PC-9 (cell line): ENCODE data around the gene YWHAG. TPM values are rescaled to one million over a fixed set of nuclear protein-coding genes. Genes with fewer than 3 reads are reported as not detected.
"Not testable (repeated sequence)": the region's sequence is repeated elsewhere in the genome, so short reads cannot be mapped to it uniquely, and the experiment has no call there.

ENCODE experiments used
- BruUV-seq: library from RNA; stranded (reverse); fragments of 400-500 nt; replicated peaks from 2 replicates; lab custom pipeline; 2021; lab: Mats Ljungman, UMichigan
- CTCF ChIA-PET: fragments of 300-600 bp; sonication (Branson Sonifier 250); formaldehyde crosslinking; loops from one replicate; lab custom pipeline; 2022; ENCODE audit warnings: antibody characterized with exemption; lab: Charles Lee
- POLR2A ChIA-PET: fragments of 300-600 bp; sonication (Branson Sonifier 250); formaldehyde crosslinking; loops from one replicate; lab custom pipeline; 2022; ENCODE audit warnings: antibody characterized with exemption; ENCODE audit not compliant: unreplicated experiment; lab: Charles Lee
- DNase-seq, 2 experiments: peaks; one replicate each; pipeline versions ENCODE4 v3.0.0 to v3.0.0-alpha.2; 2015 to 2022; ENCODE audit warnings: mixed read lengths in 1 of 2
- H2AFZ ChIP-seq: fragments of 200-600 bp; sonication (generic); 2 replicates; pipeline ENCODE4 v1.8.1; 2017; ENCODE audit warnings: antibody characterized with exemption
- H3F3A ChIP-seq: fragments of 200-600 bp; sonication (generic); 2 replicates; pipeline ENCODE4 v1.8.1; 2017; ENCODE audit warnings: antibody characterized with exemption, mild to moderate bottlenecking, low read depth; ENCODE audit not compliant: insufficient read depth
- H3K27ac ChIP-seq: fragments of 200-600 bp; sonication (generic); 2 replicates; pipeline ENCODE4 v1.6.1; 2016; ENCODE audit warnings: mixed run types
- H3K27me3 ChIP-seq: fragments of 200-600 bp; sonication (generic); 2 replicates; pipeline ENCODE4 v1.6.1; 2016; ENCODE audit warnings: low read depth, mixed run types; ENCODE audit not compliant: insufficient read depth
- H3K36me3 ChIP-seq: fragments of 200-600 bp; sonication (generic); 2 replicates; pipeline ENCODE4 v1.6.1; 2016; ENCODE audit warnings: low read depth, mixed run types
- H3K4me1 ChIP-seq: fragments of 200-600 bp; sonication (generic); replicated peaks from 2 replicates; pipeline ENCODE4 v1.6.1; 2016; ENCODE audit warnings: mixed run types; ENCODE audit not compliant: insufficient read depth
- H3K4me2 ChIP-seq: fragments of 200-600 bp; sonication (generic); 2 replicates; pipeline ENCODE4 v1.6.1; 2017; ENCODE audit warnings: mixed run types
- H3K4me3 ChIP-seq: fragments of 200-600 bp; sonication (generic); 2 replicates; pipeline ENCODE4 v1.6.1; 2016; ENCODE audit warnings: mixed run types
- H3K79me2 ChIP-seq: fragments of 200-600 bp; sonication (generic); 2 replicates; pipeline ENCODE4 v1.6.1; 2017; ENCODE audit warnings: low read depth, mixed run types
- H3K9me2 ChIP-seq: fragments of 200-600 bp; sonication (generic); 2 replicates; pipeline ENCODE4 v1.8.1; 2017; ENCODE audit warnings: mild to moderate bottlenecking; ENCODE audit not compliant: insufficient read depth
- H3K9me3 ChIP-seq: fragments of 200-600 bp; sonication (generic); 2 replicates; pipeline ENCODE4 v1.8.1; 2016; ENCODE audit warnings: low read depth; ENCODE audit not compliant: insufficient read depth
- H4K20me1 ChIP-seq: fragments of 200-600 bp; sonication (generic); 2 replicates; pipeline ENCODE4 v1.8.1; 2017; ENCODE audit not compliant: insufficient read depth
- CTCF ChIP-seq: fragments of 200-600 bp; sonication (generic); conservative IDR thresholded peaks from 2 replicates; pipeline ENCODE4 v1.6.1; 2017; ENCODE audit warnings: mixed run types, antibody characterized with exemption, mild to moderate bottlenecking, moderate library complexity
- EZH2 ChIP-seq: fragments of 200-600 bp; sonication (generic); IDR thresholded peaks from 2 replicates; pipeline ENCODE4 v1.8.0; 2017; ENCODE audit warnings: antibody characterized with exemption, low read depth
- intact Hi-C: fragments of 100-400 bp; cut with micrococcal nuclease; formaldehyde crosslinking; loops from one replicate; pipeline ENCODE4 v1.10.0; 2022; ENCODE audit not compliant: unreplicated experiment
- total RNA-seq: library from RNA; stranded (reverse); gene quantifications from 2 replicates; pipeline ENCODE4 v1.2.3, GENCODE V29; 2021

YWHAG gene
- total RNA-seq, 1 experiment from 2014 or later, result 250 TPM

- BruUV-seq, result no TSS peak
- no peak overlapping the region for H2AFZ ChIP-seq
- H3K9me2 ChIP-seq, result no peaks in the 10 kb centered on the region
- no peaks in the 10 kb centered on the region for H3K36me3 ChIP-seq
- no peak overlapping the region for H3K4me2 ChIP-seq
- no peak for TF ChIP-seq EZH2
- no peak for TF ChIP-seq CTCF
- H3F3A ChIP-seq, result peaks cover 24% of the 10 kb centered on the region
- ChIA-PET CTCF (no interaction called here), POLR2A (interaction anchor here (0.6 kb wide), 1 partner anchor 118 kb away, joined by 3 read pairs; no protein-coding TSS in a partner anchor)
- no peaks in the 10 kb centered on the region for H3K27me3 ChIP-seq
- no peaks in the 10 kb centered on the region for H3K79me2 ChIP-seq
- no peaks in the 10 kb centered on the region for H3K9me3 ChIP-seq
- H3K4me1 ChIP-seq, result peaks cover 42% of the 10 kb centered on the region
- intact Hi-C loops, result no loop called here
- DNase-seq, result no peak
- H4K20me1 ChIP-seq, result no peaks in the 10 kb centered on the region
- no peak overlapping the region for H3K4me3 ChIP-seq
- H3K27ac ChIP-seq, result no peak overlapping the region
Observed at GRCh38 chr7:76368190-76368589, 9.4 kb upstream of the YWHAG start.

DNA sequence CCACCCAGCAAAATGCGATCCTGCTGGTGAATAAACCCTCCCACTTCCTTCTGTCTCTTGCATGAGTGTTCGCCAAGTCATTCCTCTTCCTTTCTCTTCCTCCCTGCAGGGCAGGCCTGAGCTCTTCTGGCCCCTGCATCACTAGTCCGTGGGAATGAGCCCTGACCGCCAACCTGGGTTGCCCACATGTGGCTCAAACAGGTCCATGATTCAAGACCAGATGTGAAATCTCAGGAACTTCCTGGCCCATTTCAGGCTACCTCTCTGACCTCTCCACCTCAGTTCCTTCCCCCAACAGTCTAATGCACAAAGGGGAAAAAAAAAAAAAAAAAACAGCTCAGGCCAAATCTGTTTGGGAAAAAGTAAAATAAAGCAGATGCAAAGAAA lies 5.4 kb upstream of the YWHAG start:
- H3K27ac ChIP-seq, result peak overlapping the region; percentile 78
- no peaks in the 10 kb centered on the region for H3K27me3 ChIP-seq
- no peaks in the 10 kb centered on the region for H3K79me2 ChIP-seq
- TF ChIP-seq EZH2 (no peak), CTCF (no peak)
- H3F3A ChIP-seq, result peaks cover 26% of the 10 kb centered on the region
- no peak overlapping the region; the same call in 1 of the 2 replicates for H3K4me3 ChIP-seq
- no peaks in the 10 kb centered on the region for H4K20me1 ChIP-seq
- intact Hi-C loops, result loop anchor here (1.0 kb wide), 1 partner anchor 9 kb away; no protein-coding TSS in a partner anchor
- H3K4me1 ChIP-seq, result peaks cover 35% of the 10 kb centered on the region
- H3K9me3 ChIP-seq, result no peaks in the 10 kb centered on the region
- DNase-seq, result peak; percentile 66 to 69
- peak overlapping the region; percentile 75 for H3K4me2 ChIP-seq
- H3K9me2 ChIP-seq, result no peaks in the 10 kb centered on the region
- H3K36me3 ChIP-seq, result no peaks in the 10 kb centered on the region
- H2AFZ ChIP-seq, result no peak overlapping the region
- no TSS peak for BruUV-seq
- CTCF ChIA-PET, result interaction anchor here (0.6 to 1.1 kb wide), 5 partner anchors 8 to 966 kb away, joined by 3 to 10 read pairs (median 6); no protein-coding TSS in a partner anchor
- POLR2A ChIA-PET, result interaction anchor here (0.5 to 1.0 kb wide), 7 partner anchors 9 to 226 kb away, joined by 3 to 20 read pairs (median 8); no protein-coding TSS in a partner anchor

- not testable (repeated sequence) for H3K4me3 ChIP-seq, H3K36me3 ChIP-seq, H3K79me2 ChIP-seq, DNase-seq, H3K27me3 ChIP-seq, H3K9me2 ChIP-seq, H3K9me3 ChIP-seq, H4K20me1 ChIP-seq, H2AFZ ChIP-seq
- ChIA-PET CTCF (interaction anchor here (1.0 kb wide), 1 partner anchor 8 kb away, joined by 3 read pairs; no protein-coding TSS in a partner anchor), POLR2A (interaction anchor here (0.6 to 1.0 kb wide), 2 partner anchors 57 to 60 kb away, joined by 3 to 6 read pairs; no protein-coding TSS in a partner anchor)
- BruUV-seq, result TSS peak; percentile 33
- Histone ChIP-seq H3K4me1 (peaks cover 31% of the 10 kb centered on the region), H3K4me2 (0 out of 2 replicates have a peak overlapping the region, but pooled peaks have one; percentile 75), H3K27ac (peak overlapping the region; percentile 78), H3F3A (peaks cover 26% of the 10 kb centered on the region)
- intact Hi-C loops, result loop anchor here (1.0 kb wide), 1 partner anchor 10 kb away; no protein-coding TSS in a partner anchor
Observed at GRCh38 chr7:76363754-76364153, 5.0 kb upstream of the YWHAG start.
